Measurements from ENCODE around the gene EPHX1.

EPHX1 gene

GRCh38 chr1:225840223-225840610 is 30.3 kb downstream of the EPHX1 start:
- Histone ChIP-seq H3K27me3 (no peaks in the 10 kb centered on the region), H3K36me3 (no peaks in the 10 kb centered on the region), H3K4me3 (ENCODE audit: low read depth, low read length) (no peak overlapping the region), H3K9me3 (no peaks in the 10 kb centered on the region), H3K4me1 (no peaks in the 10 kb centered on the region; the same call in 1 of the 2 replicates)
- DNase-seq: no peak
- no peak for TF ChIP-seq CTCF (IDR thresholded peaks at IDR 0.05; ENCODE audit: low read depth, low read length)

GRCh38 chr1:225840713-225841112 is 30.8 kb downstream of the EPHX1 start:
- no peaks in the 10 kb centered on the region for H3K9me3 ChIP-seq
- peaks cover 3% of the 10 kb centered on the region; the same call in 1 of the 2 replicates for H3K4me1 ChIP-seq
- no peak for DNase-seq
- H3K4me3 ChIP-seq (ENCODE audit: low read depth, low read length): no peak overlapping the region
- no peaks in the 10 kb centered on the region for H3K27me3 ChIP-seq
- TF ChIP-seq CTCF (IDR thresholded peaks at IDR 0.05; ENCODE audit: low read depth, low read length): no peak
- no peaks in the 10 kb centered on the region for H3K36me3 ChIP-seq

GRCh38 chr1:225842074-225842473 is 32.1 kb downstream of the EPHX1 start:
- Histone ChIP-seq H3K27me3 (no peaks in the 10 kb centered on the region), H3K9me3 (no peaks in the 10 kb centered on the region), H3K4me1 (peaks cover 3% of the 10 kb centered on the region; the same call in 1 of the 2 replicates), H3K4me3 (ENCODE audit: low read depth, low read length) (no peak overlapping the region), H3K36me3 (no peaks in the 10 kb centered on the region)
- no peak for DNase-seq
- no peak for TF ChIP-seq CTCF (IDR thresholded peaks at IDR 0.05; ENCODE audit: low read depth, low read length)

GRCh38 chr1:225842788-225843425 is 33.0 kb downstream of the EPHX1 start:
- Histone ChIP-seq H3K9me3 (no peaks in the 10 kb centered on the region), H3K36me3 (no peaks in the 10 kb centered on the region), H3K4me3 (ENCODE audit: low read depth, low read length) (no peak overlapping the region), H3K27me3 (no peaks in the 10 kb centered on the region), H3K4me1 (peaks cover 3% of the 10 kb centered on the region; the same call in 1 of the 2 replicates)
- TF ChIP-seq CTCF (IDR thresholded peaks at IDR 0.05; ENCODE audit: low read depth, low read length): no peak
- DNase-seq: no peak

- no peaks in the 10 kb centered on the region for H3K9me3 ChIP-seq
- H3K4me1 ChIP-seq: peaks cover 3% of the 10 kb centered on the region; the same call in 1 of the 2 replicates
- no peak for DNase-seq
- H3K27me3 ChIP-seq: no peaks in the 10 kb centered on the region
- no peaks in the 10 kb centered on the region for H3K36me3 ChIP-seq
- TF ChIP-seq CTCF (IDR thresholded peaks at IDR 0.05; ENCODE audit: low read depth, low read length): no peak
- no peak overlapping the region for H3K4me3 ChIP-seq (ENCODE audit: low read depth, low read length)
Observed at GRCh38 chr1:225843426-225843795, 33.5 kb downstream of the EPHX1 start.

GRCh38 chr1:225844236-225845061 is 34.5 kb downstream of the EPHX1 start:
- DNase-seq: no peak
- Histone ChIP-seq H3K36me3 (no peaks in the 10 kb centered on the region), H3K27me3 (no peaks in the 10 kb centered on the region), H3K4me3 (ENCODE audit: low read depth, low read length) (no peak overlapping the region), H3K4me1 (peaks cover 3% of the 10 kb centered on the region), H3K9me3 (no peaks in the 10 kb centered on the region)
- no peak for TF ChIP-seq CTCF (IDR thresholded peaks at IDR 0.05; ENCODE audit: low read depth, low read length)

All from BE2C (cell line).